Measurements from ENCODE around the gene RASGRF2. TPM values are rescaled to one million over a fixed set of nuclear protein-coding genes. Genes with fewer than 3 reads are reported as not detected.

Gene RASGRF2
- total RNA-seq, 1 donor from 2014 or later = 0.05 TPM

DNA sequence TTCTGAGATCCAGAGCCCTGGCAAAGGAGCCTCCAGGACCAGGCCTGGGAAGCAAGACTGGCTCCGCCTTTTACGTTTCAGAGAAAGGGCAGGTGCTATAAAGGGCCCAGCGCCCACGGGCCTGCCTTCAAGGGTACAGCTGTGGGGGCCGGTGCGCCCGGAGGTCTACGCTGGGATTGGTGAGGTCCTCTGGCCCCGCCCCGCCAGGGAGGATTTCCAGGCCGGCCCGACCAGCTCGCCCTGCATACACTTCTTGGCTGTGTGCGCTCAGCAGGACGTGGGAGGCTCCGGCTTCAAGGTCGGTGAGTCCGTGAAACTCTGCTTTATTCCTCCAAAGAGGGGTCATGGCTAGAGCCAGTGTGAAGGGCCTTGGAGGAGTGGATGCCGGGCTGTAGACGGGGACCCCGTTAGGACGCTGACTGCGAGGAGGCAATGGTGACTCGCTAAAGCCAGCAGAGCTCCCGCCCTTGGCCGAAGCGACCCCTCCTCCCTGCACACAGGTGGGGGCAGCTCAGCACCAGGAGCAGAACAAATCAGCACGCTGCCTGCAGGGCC, 273.0 kb downstream of the RASGRF2 start, which contains the start of gene CKMT2:
Gene CKMT2, plus strand, starts transcription at position 243 of the 555 bp plus-strand sequence. CDS start 17,811 bp downstream, outside the sequence.
- TF ChIP-seq, protein P1, sequence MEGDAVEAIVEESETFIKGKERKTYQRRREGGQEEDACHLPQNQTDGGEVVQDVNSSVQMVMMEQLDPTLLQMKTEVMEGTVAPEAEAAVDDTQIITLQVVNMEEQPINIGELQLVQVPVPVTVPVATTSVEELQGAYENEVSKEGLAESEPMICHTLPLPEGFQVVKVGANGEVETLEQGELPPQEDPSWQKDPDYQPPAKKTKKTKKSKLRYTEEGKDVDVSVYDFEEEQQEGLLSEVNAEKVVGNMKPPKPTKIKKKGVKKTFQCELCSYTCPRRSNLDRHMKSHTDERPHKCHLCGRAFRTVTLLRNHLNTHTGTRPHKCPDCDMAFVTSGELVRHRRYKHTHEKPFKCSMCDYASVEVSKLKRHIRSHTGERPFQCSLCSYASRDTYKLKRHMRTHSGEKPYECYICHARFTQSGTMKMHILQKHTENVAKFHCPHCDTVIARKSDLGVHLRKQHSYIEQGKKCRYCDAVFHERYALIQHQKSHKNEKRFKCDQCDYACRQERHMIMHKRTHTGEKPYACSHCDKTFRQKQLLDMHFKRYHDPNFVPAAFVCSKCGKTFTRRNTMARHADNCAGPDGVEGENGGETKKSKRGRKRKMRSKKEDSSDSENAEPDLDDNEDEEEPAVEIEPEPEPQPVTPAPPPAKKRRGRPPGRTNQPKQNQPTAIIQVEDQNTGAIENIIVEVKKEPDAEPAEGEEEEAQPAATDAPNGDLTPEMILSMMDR (IDR thresholded peaks at IDR 0.05) = no peak
- Mint-ChIP-seq H3K27me3 (ENCODE audit: unreplicated experiment) (no peaks in the 10 kb centered on the region), H3K27ac (ENCODE audit: unreplicated experiment) (no peak within 1 kb of the TSS), H3K9me3 (ENCODE audit: unreplicated experiment) (no peaks in the 10 kb centered on the region), H3K4me3 (ENCODE audit: unreplicated experiment) (no peak within 1 kb of the TSS), H3K36me3 (ENCODE audit: unreplicated experiment) (no peaks in the 10 kb centered on the region), H3K4me1 (ENCODE audit: unreplicated experiment) (no peaks in the 10 kb centered on the region)
- DNase-seq (ENCODE audit: extremely low spot score, unreplicated experiment) = no peak

DNA sequence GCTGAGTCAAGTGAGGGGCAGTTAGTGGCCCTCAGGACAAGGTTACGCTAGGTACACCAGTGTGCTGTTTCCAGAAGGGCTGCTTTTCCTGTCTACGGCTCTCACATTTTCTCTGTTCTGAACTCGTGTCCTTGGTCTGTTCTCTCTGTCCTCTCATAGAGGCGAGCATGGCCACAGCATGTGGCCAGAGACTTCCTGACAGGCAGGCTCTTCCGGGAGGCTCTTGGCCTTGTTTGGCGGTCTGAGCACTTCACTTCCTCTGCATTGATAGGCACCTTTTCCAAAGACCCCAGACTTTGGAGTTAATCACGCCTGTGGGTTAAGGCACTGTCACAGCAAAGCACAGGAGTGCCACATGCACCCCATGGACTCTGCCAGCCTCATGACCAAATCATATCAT, 274.1 kb downstream of the RASGRF2 start:
- no peaks in the 10 kb centered on the region for H3K36me3 Mint-ChIP-seq (ENCODE audit: unreplicated experiment)
- H3K4me3 Mint-ChIP-seq (ENCODE audit: unreplicated experiment) = no peak overlapping the region
- DNase-seq (ENCODE audit: extremely low spot score, unreplicated experiment) = no peak
- H3K27me3 Mint-ChIP-seq (ENCODE audit: unreplicated experiment) = no peaks in the 10 kb centered on the region
- TF ChIP-seq, protein P1 (IDR thresholded peaks at IDR 0.05) = no peak
- no peaks in the 10 kb centered on the region for H3K4me1 Mint-ChIP-seq (ENCODE audit: unreplicated experiment)
- no peak overlapping the region for H3K27ac Mint-ChIP-seq (ENCODE audit: unreplicated experiment)
- no peaks in the 10 kb centered on the region for H3K9me3 Mint-ChIP-seq (ENCODE audit: unreplicated experiment)

DNA sequence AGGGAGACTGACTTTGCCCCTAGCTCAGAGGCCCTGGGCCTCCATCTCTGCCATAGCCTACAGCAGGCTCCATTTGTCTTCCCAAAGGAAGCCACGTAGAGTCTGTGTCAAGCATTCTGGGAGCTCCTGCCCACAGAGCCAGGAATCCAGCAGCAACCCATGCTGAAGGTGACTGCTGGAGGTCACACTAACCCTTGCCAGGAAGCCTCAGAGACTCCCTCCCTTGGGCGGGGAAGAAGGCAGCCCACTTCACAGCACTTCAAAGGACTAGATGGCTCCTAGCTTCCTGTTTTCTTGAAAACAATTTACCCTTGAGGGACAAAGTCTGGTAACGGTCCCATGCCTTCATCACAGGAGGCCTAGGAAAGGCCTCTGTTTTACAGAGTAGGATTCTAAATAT, 274.6 kb downstream of the RASGRF2 start:
- Mint-ChIP-seq H3K36me3 (ENCODE audit: unreplicated experiment) (no peaks in the 10 kb centered on the region), H3K27me3 (ENCODE audit: unreplicated experiment) (no peaks in the 10 kb centered on the region), H3K4me1 (ENCODE audit: unreplicated experiment) (no peaks in the 10 kb centered on the region), H3K4me3 (ENCODE audit: unreplicated experiment) (no peak overlapping the region), H3K9me3 (ENCODE audit: unreplicated experiment) (no peaks in the 10 kb centered on the region), H3K27ac (ENCODE audit: unreplicated experiment) (no peak overlapping the region)
- no peak for DNase-seq (ENCODE audit: extremely low spot score, unreplicated experiment)
- TF ChIP-seq, protein P1 (IDR thresholded peaks at IDR 0.05) = no peak

DNA sequence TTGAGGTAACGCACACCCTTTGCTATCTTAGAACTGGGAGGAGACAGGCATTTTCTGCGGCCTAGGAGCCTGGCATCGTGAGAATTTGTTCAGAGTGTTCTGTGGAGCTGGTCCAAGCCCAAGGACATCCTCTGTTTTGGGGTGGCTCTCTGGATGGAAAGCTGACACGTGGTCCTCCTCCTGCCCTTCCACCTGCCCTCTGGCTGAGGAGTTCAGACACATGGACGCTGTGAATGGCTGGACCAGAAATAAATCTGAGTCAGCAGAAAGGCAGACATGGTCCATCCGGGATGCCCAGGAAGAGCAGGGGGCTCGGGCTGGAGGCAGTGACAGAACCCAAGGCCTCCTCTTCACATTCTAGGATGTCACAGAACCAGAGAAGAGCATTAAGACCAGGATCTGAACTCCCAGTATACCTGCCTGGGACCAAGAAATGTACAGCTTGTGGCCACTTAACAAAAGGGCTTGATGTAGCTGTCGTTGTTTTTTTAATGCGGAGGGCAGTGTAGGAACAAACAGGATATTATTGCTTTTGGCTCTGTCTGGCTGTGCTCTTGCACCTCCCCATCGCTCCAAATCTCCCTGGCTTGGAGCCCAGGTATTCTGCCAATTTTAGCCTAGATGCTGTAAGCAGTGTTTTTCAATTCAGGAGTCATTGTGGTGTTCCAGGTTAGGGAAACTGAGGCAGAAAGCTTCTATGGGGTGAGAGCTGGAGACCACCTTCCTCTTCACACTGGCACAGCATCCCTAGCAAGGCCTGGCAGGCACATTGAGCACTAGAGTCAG, 275.3 kb downstream of the RASGRF2 start:
- Mint-ChIP-seq H3K4me1 (ENCODE audit: unreplicated experiment) (no peaks in the 10 kb centered on the region), H3K9me3 (ENCODE audit: unreplicated experiment) (no peaks in the 10 kb centered on the region), H3K4me3 (ENCODE audit: unreplicated experiment) (no peak overlapping the region), H3K27ac (ENCODE audit: unreplicated experiment) (no peak overlapping the region), H3K36me3 (ENCODE audit: unreplicated experiment) (no peaks in the 10 kb centered on the region), H3K27me3 (ENCODE audit: unreplicated experiment) (no peaks in the 10 kb centered on the region)
- TF ChIP-seq, protein P1 (IDR thresholded peaks at IDR 0.05) = no peak
- DNase-seq (ENCODE audit: extremely low spot score, unreplicated experiment) = no peak

DNA sequence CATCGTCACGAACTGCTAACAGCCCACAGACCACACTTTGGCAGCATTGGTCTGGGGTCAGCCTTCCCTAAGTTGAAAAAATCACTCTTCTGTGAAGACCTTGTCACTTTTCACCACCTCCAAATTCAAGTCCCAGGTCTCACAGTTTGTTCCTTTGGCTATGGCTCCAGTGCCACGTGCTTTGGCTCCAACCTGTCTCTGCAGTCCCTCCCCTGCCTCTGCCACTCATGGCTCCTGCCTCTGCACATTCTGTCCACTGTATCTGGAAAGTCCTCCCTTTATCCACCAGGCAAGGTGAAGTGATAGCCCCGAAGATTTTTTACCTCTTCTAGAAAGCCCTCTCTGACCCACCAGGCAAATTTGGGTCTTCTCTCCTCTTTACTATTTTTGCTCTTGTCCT, 278.3 kb downstream of the RASGRF2 start:
- no peaks in the 10 kb centered on the region for H3K36me3 Mint-ChIP-seq (ENCODE audit: unreplicated experiment)
- TF ChIP-seq, protein P1 (IDR thresholded peaks at IDR 0.05) = no peak
- H3K4me1 Mint-ChIP-seq (ENCODE audit: unreplicated experiment) = peaks cover 4% of the 10 kb centered on the region
- no peaks in the 10 kb centered on the region for H3K9me3 Mint-ChIP-seq (ENCODE audit: unreplicated experiment)
- no peaks in the 10 kb centered on the region for H3K27me3 Mint-ChIP-seq (ENCODE audit: unreplicated experiment)
- no peak overlapping the region for H3K4me3 Mint-ChIP-seq (ENCODE audit: unreplicated experiment)
- H3K27ac Mint-ChIP-seq (ENCODE audit: unreplicated experiment) = no peak overlapping the region
- DNase-seq (ENCODE audit: extremely low spot score, unreplicated experiment) = no peak

Measured in osteocyte (in vitro differentiated cells).